Stimulated activated CD8-positive, alpha-beta memory T cell treated with anti-CD3 and anti-CD28 coated beads, Interleukin-12 subunit alpha, Interleukin-12 subunit beta, amount 100 ng/mL, for 24 hours (primary cell): Measurements from ENCODE around the gene ARHGAP35.
A peak's percentile ranks its signal among the peaks of the same experiment; 100 is the strongest.
"Not testable (repeated sequence)": the region's sequence is repeated elsewhere in the genome, so short reads cannot be mapped to it uniquely, and the experiment has no call there.

Source experiments
- DNase-seq: peaks from one replicate; pipeline ENCODE4 v3.0.0-alpha.2; 2020; ENCODE audit errors: extremely low read depth

ARHGAP35 gene

DNA sequence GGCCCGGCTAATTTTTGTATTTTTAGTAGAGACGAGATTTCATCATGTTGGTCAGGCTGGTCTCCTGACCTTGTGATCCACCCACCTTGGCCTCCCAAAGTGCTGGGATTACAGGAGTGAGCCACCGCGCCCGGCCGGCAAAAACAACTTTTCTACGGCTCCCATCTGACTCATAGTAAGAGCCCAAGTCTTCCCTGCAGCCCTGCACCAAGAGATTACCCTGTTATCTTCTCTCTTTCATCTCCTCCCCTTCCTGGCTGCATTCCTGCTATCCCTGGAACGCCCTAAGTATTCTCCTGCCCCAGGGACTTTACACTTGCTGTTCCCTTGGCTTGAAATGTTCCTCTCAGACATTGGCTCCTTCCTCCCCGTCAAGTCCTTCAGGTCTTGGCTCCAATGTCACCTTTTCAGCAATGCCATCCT lies 16.7 kb upstream of the ARHGAP35 start:
- DNase-seq: no peak

DNA sequence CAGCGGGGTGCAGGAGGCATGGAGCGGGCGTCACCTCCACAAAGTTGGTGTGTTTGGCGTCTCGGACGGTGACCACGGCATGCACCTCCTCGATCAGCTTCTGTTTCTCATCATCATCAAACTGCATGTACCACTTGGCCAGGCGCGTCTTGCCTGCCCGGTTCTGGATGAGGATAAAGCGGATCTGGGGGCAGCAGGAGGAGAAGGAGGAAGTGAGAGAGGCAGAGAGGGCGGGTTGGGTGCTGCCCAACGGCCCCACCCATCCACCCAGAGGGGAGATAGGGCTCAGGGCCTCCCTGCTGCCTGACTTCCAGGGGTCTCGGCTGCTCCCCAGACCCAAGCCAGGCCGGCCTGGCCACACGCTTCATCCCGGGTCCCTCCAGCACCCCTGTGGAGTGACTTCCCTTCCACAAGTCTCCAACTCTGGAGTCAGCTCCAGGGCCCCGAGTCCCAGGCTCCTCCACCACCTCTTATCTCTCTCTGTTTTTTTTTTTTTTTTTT lies 14.8 kb upstream of the ARHGAP35 start:
- no peak for DNase-seq

DNA sequence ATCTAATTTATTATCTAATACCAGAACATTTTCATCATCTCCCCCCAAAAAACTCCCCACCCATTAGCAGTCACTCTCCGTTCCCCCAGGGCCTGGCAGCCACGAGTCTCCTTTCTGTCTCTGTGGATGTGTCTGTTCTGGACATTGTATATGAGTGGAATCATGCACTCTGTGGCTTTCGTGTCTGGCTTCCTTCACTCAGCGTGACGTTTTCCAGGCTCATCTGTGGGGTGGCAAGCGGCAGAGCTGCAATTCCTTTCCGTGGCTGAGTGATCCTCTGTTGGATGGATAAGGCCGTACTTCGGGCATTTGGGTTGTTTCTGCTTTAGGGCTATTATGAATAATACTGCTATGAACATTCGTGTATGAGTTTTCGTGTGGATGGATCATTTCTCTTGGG lies 13.3 kb upstream of the ARHGAP35 start:
- DNase-seq: no peak

DNA sequence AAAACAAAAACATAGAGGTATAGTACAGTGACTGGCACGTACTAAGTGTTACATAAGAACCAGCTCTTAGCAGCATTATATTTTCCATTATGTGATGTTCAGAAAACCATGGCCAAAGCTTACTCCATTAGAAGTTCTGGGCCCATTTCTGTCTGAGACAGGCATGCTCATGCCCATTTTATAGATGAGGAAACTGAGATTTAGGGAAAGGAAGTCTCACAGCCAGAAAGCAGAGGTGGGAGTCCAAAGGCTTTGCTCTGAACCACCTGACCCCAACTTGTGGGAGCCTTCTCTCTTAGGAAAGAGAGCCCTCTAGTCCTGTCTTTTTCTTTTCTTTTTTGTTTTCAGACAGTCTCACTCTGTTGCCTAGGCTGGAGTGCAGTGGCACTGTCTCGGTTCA lies 12.4 kb upstream of the ARHGAP35 start:
- no peak for DNase-seq

DNA sequence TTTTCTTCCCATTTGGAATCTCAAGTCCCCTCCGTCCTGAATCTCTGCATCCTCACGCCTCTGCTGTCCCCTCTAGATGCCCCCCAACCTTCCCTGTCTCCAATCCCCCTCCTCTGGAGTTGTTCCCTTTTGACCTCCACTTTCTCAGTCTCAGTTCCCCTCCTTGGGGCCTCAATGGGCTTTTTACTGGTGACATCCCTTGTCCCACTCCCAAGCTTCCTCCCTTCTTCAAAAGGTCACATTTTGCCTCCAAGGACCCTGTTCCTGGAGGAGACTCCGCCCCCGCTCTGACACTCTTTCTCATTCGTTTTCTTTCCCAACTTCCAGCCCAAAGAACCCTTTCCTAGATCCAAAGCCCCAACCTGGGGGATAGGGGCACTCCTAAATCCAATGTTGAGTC lies 11.2 kb upstream of the ARHGAP35 start:
- no peak for DNase-seq

DNA sequence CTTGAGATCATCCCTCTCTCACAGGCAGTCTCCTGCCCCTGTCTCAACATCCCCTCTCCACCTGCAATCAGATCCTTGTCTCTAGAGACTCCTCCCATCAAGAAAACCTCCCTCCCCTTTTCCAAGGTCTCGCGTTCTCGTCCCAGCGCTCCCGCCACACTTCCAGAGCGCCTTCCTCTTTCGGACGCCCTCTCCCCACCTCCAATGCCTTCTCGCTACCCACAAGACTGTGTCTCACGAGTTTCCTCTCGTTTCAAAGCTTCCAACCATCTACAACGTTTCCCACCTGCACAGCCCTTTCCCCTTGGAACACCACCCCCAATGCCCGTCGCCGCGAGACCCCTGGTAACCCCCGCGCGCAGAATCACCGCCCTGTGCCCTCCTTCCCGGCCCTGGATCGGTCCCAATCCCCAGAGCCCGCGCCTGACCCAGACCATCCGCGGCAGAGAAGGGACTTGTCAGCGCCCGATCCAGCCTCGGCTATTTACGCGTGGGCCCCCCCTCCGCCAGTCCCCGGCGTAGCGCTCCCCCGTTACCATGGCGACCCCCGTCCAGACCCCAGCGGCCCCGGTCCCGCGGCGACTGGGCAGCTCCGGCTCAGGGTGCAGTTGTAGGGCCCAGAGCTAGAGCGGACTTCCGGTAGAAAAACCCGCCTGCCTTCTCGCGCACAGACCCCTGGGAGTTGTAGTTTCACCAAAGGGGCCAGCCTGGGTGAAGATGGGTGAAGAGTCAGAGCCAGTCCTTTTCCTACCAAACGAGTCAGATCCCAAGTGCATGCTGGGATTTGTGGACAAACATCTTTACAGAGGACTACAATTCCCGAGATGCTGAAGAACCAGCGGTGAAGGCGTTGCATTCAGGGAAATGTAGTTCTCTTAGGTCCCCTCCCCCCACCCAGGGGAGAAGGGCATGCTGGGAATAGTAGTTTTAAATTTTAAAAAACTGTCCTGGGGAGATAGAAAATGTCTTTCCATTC lies 10.3 kb upstream of the ARHGAP35 start, which contains the start of gene AP2S1:
Gene AP2S1, minus strand, starts transcription at position 619 of the 976 bp plus-strand sequence. Its CDS starts 80 bp downstream, at position 539.
- DNase-seq: peak; percentile 73

DNA sequence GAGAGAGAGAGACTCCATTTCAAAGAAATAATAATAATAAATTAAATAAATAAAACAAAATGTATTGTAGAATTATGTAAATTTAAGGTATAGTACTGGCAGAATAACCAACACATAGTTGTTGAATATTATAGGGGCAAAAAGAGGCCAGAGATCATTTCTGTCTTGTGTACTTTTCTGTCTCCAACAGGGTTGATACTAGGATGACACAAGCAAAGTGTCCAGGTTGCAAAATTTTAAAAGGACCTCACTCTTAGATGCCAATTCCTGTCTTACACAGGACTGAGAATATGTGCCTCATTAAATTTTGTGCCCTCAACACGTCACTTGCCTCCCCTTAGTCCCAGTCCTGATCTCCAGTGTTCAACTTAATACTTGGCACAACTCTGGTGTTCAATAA lies 8.0 kb upstream of the ARHGAP35 start:
- DNase-seq: no peak

DNA sequence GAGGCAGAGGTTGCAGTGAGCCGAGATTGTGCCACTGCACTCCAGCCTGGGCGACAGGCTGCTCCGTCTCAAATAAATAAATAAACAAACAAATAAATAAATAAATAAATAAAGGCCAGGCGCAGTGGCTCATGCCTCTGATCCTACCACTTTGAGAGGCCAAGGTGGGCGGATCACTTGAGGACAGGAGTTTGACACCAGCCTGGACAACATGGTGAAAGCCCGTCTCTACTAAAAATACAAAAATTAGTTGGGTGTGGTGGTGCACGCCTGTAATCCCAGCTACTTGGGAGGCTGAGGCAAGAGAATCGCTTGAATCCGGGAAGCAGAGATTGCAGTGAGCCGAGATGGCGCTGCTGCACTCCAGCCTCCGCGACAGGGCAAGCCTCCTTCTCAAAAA lies 6.1 kb upstream of the ARHGAP35 start:
- DNase-seq: not testable (repeated sequence)

DNA sequence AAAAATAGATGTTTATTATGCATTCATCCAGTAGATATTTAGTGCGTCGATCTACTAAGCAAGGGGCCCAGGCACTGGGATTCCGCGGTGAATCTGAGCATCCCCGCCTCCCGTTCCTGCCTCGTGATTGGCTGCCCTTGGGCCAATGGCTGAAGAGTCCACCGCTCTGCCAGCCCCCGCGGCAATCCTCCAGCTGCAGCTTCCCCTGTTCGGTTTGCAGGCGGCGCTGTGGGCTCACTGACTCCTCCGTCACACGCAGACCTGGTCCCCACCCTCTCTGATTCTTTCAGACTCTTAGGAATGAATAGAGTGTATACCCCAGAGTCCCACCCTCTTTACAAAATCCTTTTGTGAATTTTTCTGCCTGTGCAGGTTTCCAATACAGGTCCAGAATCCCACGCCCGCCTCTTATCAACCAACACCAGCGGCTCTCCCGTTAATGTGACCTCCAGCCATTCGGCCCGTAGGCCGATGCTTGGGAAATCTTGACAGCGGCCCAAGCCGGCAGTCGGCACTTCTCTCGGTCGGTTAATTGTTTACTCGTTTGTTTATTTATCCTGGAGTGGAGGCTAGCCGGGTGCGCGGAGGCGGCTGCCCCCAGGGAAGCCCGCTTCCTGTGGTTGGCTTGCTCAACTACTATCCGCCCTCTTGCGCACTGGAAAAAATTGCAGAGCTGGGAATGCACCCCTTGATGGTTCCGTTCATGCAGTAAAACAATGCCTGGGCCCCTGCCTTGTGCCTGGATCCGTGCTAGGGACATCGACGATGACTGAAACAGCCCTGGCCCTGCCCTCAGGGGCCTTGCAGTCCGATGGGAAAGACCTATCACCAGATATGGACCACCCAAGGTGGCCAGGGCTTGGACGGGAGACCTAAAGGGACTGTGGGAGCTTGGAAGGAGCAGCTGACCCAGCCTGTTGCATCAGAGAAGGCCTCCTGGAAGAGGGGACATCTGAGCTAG lies 4.5 kb upstream of the ARHGAP35 start:
- peak; percentile 80 for DNase-seq

DNA sequence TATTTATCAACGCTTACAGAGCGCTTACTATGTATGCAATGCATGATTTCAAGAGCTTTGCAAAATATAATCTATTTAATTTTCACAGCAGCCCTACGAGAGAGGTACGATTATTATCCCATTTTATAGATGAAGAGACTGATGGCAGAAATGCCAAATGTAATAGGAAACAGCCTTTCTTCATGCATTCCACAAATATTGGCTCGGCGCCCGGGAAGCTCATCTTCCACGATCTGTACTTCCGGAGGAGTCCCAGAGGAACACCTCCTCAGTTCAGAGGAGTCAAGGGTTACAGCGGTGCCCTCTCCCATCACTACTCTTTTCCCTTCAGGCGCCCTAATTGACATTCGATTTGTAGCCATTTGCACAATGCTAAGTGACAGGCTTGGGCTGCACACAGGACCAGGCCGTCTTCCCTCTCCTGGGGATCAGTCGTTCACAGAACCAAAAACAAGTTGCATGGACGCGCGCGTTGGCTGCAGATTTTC lies 1.1 kb upstream of the ARHGAP35 start:
- DNase-seq: no peak

DNA sequence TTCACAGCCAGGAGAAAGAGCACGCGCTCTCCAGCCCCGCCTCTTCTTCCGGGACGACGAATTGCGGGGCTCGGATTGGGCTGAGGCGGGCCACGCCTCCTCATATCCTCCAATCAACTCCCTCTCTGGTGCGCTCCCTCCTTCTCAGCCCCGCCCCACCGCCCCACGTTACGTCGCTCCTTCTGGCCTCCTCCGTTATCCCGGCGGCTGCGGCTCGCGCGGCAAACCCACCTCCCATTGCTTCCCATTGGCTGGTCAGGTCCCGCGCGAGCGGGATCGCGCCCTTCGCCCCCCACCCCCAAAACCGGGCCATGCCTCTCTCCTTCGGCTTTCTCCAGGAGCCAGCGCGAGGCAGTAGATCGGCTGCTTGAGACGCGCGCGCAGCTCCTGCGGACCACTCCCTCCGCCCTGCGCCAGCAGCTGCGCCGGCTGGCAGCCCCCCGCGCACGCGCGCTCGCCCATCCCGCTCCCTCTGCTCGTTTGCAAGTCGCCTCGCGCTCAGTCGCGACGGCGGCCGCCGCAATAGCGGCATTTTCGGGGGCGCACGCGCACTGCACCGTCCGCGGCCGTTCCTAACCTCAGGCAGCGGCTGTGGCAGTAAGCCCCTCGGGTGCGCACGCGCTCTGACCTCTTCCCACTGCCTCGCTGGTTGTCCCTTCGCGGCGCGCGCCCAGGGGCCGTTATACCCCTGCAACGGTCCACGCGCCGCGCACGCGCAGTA lies 512 bp upstream of the ARHGAP35 start:
- DNase-seq: peak; percentile 91

DNA sequence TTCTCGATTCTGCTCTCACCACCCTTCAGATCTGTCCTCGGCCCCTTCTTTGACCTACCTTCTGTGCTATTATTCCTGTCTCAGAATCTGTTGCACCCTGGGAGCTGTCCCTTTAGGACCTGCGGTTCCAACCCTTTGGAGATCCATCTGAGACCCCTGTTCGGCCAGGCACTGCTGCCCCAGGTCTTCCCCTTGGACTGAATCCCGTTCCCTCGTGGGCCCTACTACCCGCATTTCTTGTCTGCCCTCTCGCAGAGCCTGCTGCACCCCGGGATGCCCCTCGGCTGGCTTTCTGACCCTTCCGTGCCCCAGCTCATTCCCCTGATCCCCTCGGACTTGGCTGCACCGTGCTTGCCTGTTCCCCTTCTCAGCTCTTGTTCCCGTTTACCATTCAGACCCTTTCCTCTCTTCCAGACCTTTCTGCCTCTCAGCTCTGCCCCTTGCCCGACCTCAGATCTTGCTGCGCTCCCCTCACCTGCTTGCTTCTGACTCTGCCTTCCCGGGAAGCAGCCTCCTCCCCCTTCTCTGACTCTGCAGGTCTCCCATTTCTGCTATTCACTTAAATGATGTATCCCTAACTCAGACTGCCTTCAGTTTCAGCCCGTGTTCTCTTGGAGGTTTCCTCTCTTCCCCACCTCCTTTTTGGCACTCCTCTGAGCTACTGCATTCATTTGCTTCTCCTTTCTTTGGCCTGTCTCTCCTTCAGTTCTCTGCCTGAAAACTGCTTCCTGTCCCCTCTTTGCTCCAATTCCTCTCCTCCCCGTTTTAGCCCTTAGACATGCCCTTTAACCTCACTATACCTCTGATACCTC lies 1.1 kb downstream of the ARHGAP35 start:
- DNase-seq: no peak

DNA sequence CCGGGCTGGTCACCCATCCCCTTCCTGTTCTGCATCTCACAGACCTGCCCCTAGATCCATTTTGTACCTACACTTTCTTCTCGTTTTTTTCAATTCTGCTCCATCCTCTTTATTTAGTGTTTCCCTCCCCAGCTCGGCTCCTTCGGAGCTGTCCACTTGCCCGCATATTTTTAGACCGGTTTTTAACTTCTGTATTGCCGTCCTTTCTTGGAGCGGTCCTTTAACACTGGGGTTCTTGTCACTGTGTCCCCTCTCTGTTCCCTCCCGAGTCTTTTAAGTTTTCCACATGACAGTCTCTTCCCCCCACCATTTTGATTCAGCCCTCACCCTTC lies 1.7 kb downstream of the ARHGAP35 start:
- DNase-seq: no peak

DNA sequence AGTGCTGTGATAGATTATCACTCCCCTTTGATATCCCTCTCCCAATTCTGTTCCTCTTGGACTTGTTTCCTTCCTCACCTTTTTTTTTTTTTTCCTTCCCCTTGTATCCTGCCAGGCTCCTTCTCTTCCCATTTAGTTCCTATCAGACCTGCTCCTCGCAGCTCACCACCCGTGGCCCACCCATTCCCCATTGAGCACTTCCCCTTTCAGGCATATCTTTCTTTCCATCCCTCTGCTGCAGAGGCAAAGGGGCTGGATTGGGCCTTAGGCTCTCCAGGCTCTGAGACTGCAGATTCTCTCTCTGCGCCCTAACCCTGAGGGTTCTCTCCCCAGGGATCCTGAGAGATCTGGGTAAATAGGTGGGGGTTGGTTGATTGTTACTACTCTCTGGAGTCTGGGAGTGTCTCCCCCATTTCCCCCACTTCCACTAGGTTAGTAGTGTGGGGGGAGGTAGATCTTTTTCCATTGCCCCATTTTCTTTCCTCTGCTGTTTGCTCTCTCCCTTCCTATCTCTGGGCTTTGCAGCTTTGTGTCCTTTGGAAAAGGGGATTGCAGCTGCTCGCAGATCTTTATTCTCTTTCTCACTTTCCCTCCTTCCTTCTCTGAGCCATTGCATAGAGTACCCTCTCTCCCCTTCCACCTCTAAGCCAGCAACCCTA lies 2.3 kb downstream of the ARHGAP35 start:
- no peak for DNase-seq

DNA sequence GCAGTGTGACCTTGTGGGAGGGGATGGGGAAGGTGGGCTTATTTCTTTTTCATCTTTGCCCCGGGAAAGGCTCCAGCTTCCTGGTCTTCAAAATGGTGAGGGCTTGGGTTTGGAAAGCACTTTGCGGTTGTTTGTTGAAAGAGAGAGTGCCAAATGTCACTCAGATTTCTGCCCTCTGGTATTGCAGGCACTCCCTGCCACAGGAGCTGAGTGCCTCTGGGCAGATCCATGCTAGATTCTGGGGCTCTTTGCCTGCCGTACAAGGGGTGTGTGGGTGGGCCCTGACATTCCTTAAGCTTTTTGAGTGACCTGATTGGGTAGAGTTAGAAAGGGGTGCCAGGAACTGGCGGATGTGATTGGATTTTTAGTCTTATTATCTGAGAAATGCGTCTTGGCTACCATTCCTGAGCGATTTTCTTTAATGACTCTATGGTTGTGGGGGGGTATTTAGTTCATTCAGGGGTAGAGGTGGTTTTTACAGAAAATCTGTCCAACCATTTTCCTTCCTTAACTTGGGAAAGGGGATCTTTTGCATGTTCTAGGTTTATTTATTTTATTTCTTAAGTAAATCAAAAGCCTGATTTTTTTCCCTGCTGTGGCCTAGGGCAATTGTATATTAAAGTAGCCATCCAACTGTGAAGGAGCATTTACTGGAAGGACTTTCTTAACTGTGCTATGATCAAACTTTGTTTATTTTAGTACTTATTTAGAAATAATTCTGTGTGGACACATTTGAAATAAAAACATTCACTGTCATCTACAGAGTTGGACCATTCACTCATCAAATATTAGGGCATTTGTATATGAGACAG lies 3.2 kb downstream of the ARHGAP35 start:
- no peak for DNase-seq

DNA sequence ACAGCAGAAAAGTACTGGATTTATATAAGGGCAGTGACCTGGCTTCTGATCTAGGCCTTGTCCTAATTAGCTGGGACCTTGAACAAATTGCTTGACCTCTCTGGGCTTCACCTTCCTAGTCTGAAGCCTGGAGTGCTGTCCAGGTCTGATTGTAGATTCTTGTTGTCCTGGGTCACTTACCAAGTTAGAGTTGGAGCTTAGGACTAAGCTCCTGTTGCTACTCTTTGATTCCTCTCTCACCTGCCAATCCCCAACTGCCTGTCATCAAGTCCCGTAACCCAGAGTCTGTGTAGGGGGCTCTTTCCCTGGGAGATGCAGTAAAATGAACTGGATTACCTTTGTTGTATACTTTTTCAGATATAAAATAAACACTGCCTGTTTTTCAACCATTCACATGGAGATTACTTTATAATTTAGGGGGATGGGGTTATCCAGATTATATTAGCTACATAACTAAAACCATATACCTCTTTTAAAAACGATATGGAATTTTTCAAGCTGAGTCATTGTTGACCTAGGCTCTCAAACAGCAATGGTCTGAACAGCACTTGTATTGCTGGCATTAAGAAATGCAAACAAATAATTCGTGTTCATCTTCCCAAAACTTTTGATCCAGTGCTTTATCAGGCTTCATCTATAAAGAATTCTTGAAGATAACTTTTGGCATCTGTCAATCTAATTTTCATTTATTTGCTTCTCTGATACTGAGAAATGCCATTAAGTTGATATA lies 5.8 kb downstream of the ARHGAP35 start:
- no peak for DNase-seq

DNA sequence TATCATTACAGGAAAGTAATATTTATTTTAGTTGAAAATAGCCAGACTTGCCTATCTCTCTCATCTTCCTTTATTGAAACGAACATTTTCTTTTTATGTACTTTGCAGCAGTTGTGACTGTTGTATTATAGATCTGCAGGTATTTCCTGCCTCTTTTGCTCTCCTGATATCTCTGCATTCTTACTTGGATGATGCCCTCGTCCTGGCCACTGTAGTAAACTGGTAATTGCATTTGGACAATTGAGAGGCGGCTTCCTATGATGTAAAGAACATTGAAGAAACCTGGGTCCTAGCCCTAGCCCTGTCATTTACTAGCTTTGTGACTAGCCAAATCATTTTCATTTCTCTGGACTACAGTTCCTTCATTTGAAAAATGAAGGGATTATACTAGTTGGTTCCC lies 6.4 kb downstream of the ARHGAP35 start:
- DNase-seq: no peak

DNA sequence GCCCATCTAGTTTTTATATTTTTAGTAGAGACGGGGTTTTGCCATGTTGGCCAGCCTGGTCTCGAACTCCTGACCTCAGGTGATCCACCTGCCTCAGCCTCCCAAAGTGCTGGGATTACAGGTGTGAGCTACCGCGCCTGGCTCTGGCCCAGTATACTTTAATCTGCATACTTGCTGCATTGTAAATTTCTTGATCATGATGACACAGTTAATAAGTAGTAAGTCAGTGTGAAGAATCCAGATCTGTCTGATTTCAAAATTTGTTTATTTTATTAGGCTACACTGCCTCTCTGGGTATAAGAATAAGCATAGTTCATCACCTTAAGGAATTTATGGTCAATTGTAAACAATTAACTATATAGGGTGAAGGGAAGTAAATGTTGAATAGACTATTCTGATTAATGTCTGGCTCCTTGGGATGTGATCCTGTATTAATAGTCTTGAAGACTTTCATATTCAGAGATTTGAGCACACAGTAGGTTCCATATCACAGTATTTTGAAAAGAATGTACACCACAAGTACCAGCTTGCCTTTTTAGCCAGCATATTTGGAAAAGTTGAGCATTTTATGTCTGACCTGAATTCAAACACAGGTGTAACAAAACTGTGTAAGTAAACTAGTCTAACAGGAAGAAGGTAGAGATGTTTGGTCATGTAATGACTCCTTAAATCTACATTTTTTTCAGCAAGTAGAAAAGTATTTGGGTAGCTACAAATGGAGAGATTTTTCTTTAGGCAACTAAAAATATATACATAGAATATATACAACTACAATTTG lies 7.4 kb downstream of the ARHGAP35 start:
- no peak for DNase-seq
